MCF 10A (cell line): ENCODE measurements around the gene PDZRN3. TPM values are rescaled to one million over a fixed set of nuclear protein-coding genes. Genes with fewer than 3 reads are reported as not detected.

Experiments used
- BruUV-seq: library from RNA; stranded (reverse); fragments of 400-500 nt; replicated peaks from 2 replicates; lab custom pipeline; 2021; lab: Mats Ljungman, UMichigan
- CTCF ChIA-PET: fragments of 300-600 bp; sonication (Branson Sonifier 250); formaldehyde crosslinking; extraction: SDS; loops from one replicate; lab custom pipeline; 2021; ENCODE audit warnings: antibody characterized with exemption, inconsistent platforms; lab: Yijun Ruan, JAX
- POLR2A ChIA-PET: fragments of 300-600, 350-650 bp; sonication (Branson Sonifier 250); formaldehyde crosslinking; extraction: SDS; loops from one replicate; lab custom pipeline; 2020; ENCODE audit warnings: antibody characterized with exemption, inconsistent platforms; lab: Yijun Ruan, JAX
- DNase-seq: peaks from one replicate; pipeline ENCODE4 v3.0.0-alpha.2; 2018; ENCODE audit not compliant: unreplicated experiment
- H3K27ac Mint-ChIP-seq: one replicate; pipeline ENCODE4 v1.8.0; 2022; ENCODE audit warnings: mild to moderate bottlenecking, low read depth, mixed read lengths; ENCODE audit not compliant: unreplicated experiment
- H3K27me3 Mint-ChIP-seq: one replicate; pipeline ENCODE4 v1.8.0; 2022; ENCODE audit warnings: mixed read lengths; ENCODE audit not compliant: insufficient read depth, unreplicated experiment
- H3K36me3 Mint-ChIP-seq: one replicate; pipeline ENCODE4 v1.8.0; 2022; ENCODE audit warnings: mild to moderate bottlenecking, moderate library complexity, mixed read lengths; ENCODE audit not compliant: insufficient read depth, unreplicated experiment
- H3K4me1 Mint-ChIP-seq: one replicate; pipeline ENCODE4 v1.8.0; 2022; ENCODE audit warnings: mixed read lengths; ENCODE audit not compliant: insufficient read depth, unreplicated experiment
- H3K4me3 Mint-ChIP-seq: one replicate; pipeline ENCODE4 v1.8.0; 2022; ENCODE audit warnings: mild to moderate bottlenecking, moderate library complexity, mixed read lengths; ENCODE audit not compliant: unreplicated experiment
- H3K9me3 Mint-ChIP-seq: one replicate; pipeline ENCODE4 v1.8.0; 2022; ENCODE audit warnings: mixed read lengths; ENCODE audit not compliant: unreplicated experiment
- CTCF ChIP-seq: fragments of 200-600 bp; IDR thresholded peaks from one replicate; pipeline ENCODE4 v1.8.0; 2022; ENCODE audit warnings: antibody characterized with exemption, mild to moderate bottlenecking; ENCODE audit not compliant: unreplicated experiment
- intact Hi-C: fragments of 100-400 bp; cut with micrococcal nuclease; formaldehyde crosslinking; loops from 2 replicates; pipeline ENCODE4 v1.14.1; 2022
- total RNA-seq: library from RNA; stranded (reverse); gene quantifications from 2 replicates; pipeline ENCODE4 v1.2.3, GENCODE V29; 2022

The PDZRN3 gene
- total RNA-seq, 1 experiment from 2014 or later, result not detected

- BruUV-seq, result no TSS peak
- DNase-seq, result no peak
- no peak for TF ChIP-seq CTCF
- ChIA-PET POLR2A (no interaction called here), CTCF (interaction anchor here (1.1 kb wide), 1 partner anchor 28 kb away, joined by 3 read pairs; no protein-coding TSS in a partner anchor)
- Mint-ChIP-seq H3K4me1 (peaks cover 5% of the 10 kb centered on the region), H3K27ac (no peak overlapping the region), H3K4me3 (no peak overlapping the region), H3K36me3 (no peaks in the 10 kb centered on the region), H3K27me3 (no peaks in the 10 kb centered on the region), H3K9me3 (no peaks in the 10 kb centered on the region)
- intact Hi-C loops, result no loop called here
Observed at GRCh38 chr3:73536952-73537351, 87.8 kb downstream of the PDZRN3 start.

- CTCF ChIA-PET, result interaction anchor here (1.1 kb wide), 1 partner anchor 28 kb away, joined by 3 read pairs; no protein-coding TSS in a partner anchor
- Mint-ChIP-seq H3K27me3 (no peaks in the 10 kb centered on the region), H3K27ac (no peak overlapping the region), H3K4me1 (peaks cover 5% of the 10 kb centered on the region), H3K36me3 (no peaks in the 10 kb centered on the region), H3K9me3 (no peaks in the 10 kb centered on the region), H3K4me3 (no peak overlapping the region)
- POLR2A ChIA-PET, result no interaction called here
- TF ChIP-seq CTCF, result no peak
- intact Hi-C loops, result no loop called here
- no TSS peak for BruUV-seq
- DNase-seq, result no peak
Observed at GRCh38 chr3:73536336-73536895, 88.3 kb downstream of the PDZRN3 start.

GRCh38 chr3:73535931-73536330 is 88.8 kb downstream of the PDZRN3 start:
- DNase-seq, result no peak
- no peaks in the 10 kb centered on the region for H3K27me3 Mint-ChIP-seq
- no peaks in the 10 kb centered on the region for H3K4me1 Mint-ChIP-seq
- CTCF ChIA-PET, result interaction anchor here (1.1 kb wide), 1 partner anchor 27 kb away, joined by 3 read pairs; no protein-coding TSS in a partner anchor
- no peak overlapping the region for H3K27ac Mint-ChIP-seq
- POLR2A ChIA-PET, result no interaction called here
- H3K36me3 Mint-ChIP-seq, result no peaks in the 10 kb centered on the region
- TF ChIP-seq CTCF, result no peak
- H3K9me3 Mint-ChIP-seq, result no peaks in the 10 kb centered on the region
- intact Hi-C loops, result no loop called here
- no peak overlapping the region for H3K4me3 Mint-ChIP-seq
- no TSS peak for BruUV-seq

GRCh38 chr3:73535137-73535536 is 89.6 kb downstream of the PDZRN3 start:
- no peak overlapping the region for H3K27ac Mint-ChIP-seq
- no peaks in the 10 kb centered on the region for H3K9me3 Mint-ChIP-seq
- no peak for TF ChIP-seq CTCF
- DNase-seq, result no peak
- no peaks in the 10 kb centered on the region for H3K27me3 Mint-ChIP-seq
- H3K4me3 Mint-ChIP-seq, result no peak overlapping the region
- no peaks in the 10 kb centered on the region for H3K36me3 Mint-ChIP-seq
- ChIA-PET POLR2A (no interaction called here), CTCF (no interaction called here)
- H3K4me1 Mint-ChIP-seq, result no peaks in the 10 kb centered on the region
- no TSS peak for BruUV-seq
- intact Hi-C loops, result no loop called here
